ENCODE results near the gene DSCAML1. TPM values are rescaled to one million over a fixed set of nuclear protein-coding genes. Genes with fewer than 3 reads are reported as not detected.

Gene DSCAML1
- total and polyA plus RNA-seq, 2 experiments from 2014 or later: not detected

DNA sequence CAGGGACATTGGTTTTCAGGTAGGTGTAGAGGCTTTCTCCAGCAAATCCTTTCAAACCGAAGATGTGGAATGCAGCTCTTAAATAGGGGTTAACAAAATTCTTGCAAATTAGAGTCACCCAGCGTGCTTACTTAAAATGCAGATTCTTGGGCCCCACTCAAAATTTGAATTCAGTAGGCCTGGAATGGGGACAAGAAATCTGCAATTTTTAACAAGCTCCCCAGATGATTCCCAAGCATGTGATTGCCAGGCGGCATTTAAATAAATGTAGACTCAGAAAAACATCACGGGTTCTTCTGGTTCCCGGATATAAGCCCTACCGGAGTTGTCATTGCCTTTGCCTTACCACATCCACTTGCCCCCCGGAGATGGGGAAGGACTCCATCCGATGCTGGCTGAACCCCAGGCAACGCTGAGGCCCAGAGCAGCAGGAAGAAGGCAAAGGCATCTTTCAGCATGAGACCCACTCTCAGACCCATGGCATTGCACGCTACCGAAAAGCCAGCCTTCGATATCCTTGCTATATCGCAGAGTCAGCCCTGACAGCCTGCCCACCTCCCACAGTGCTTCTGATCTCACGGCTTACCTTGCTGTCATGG lies 134.2 kb downstream of the DSCAML1 start:
- Histone ChIP-seq H3K4me1 (ENCODE audit: insufficient read depth) (no peaks in the 10 kb centered on the region), H3K4me2 (ENCODE audit: unreplicated experiment) (no peak overlapping the region), H3K4me3 (no peak overlapping the region), H3F3A (ENCODE audit: insufficient read depth) (no peaks in the 10 kb centered on the region), H3K36me3 (ENCODE audit: low read depth) (no peaks in the 10 kb centered on the region), H3K27ac (no peak overlapping the region), H4K20me1 (ENCODE audit: insufficient read depth) (no peaks in the 10 kb centered on the region), H3K9me3 (ENCODE audit: low read depth) (no peaks in the 10 kb centered on the region), H3K79me2 (ENCODE audit: insufficient read depth) (no peaks in the 10 kb centered on the region), H3K27me3 (replicated peaks; ENCODE audit: insufficient read depth) (peaks cover 3% of the 10 kb centered on the region; the same call in 1 of the 2 replicates), H3K9ac (no peak overlapping the region), H2AFZ (no peak overlapping the region), H3K9me2 (ENCODE audit: insufficient read depth) (no peaks in the 10 kb centered on the region)
- in situ Hi-C loops (cut with MboI): no loop called here
- WGBS, 2 experiments (ENCODE audit: low coverage in 1 of 2, low lambda C conversion rate in 2 of 2, missing lambda C conversion rate in 2 of 2): 46 to 49% methylated on average over 14 of the region's 14 CpGs
- no peak for DNase-seq
- TF ChIP-seq EZH2 (IDR thresholded peaks at IDR 0.05; ENCODE audit: insufficient read depth, poor library complexity, severe bottlenecking) (no peak), EZH2phosphoT487 (IDR thresholded peaks at IDR 0.05; ENCODE audit: insufficient read depth, low read depth) (no peak)

- no peaks in the 10 kb centered on the region for H3K9me3 ChIP-seq (ENCODE audit: low read depth)
- no peaks in the 10 kb centered on the region for H3K4me1 ChIP-seq (ENCODE audit: insufficient read depth)
- H3K36me3 ChIP-seq (ENCODE audit: low read depth): no peaks in the 10 kb centered on the region
- no peaks in the 10 kb centered on the region for H3F3A ChIP-seq (ENCODE audit: insufficient read depth)
- no peaks in the 10 kb centered on the region for H4K20me1 ChIP-seq (ENCODE audit: insufficient read depth)
- no peak for DNase-seq
- no peak for TF ChIP-seq EZH2phosphoT487 (IDR thresholded peaks at IDR 0.05; ENCODE audit: insufficient read depth, low read depth)
- TF ChIP-seq EZH2 (IDR thresholded peaks at IDR 0.05; ENCODE audit: insufficient read depth, poor library complexity, severe bottlenecking): no peak
- no peak overlapping the region for H3K4me2 ChIP-seq (ENCODE audit: unreplicated experiment)
- no peak overlapping the region for H3K27ac ChIP-seq
- H3K9me2 ChIP-seq (ENCODE audit: insufficient read depth): no peaks in the 10 kb centered on the region
- no peak overlapping the region for H3K9ac ChIP-seq
- no peaks in the 10 kb centered on the region for H3K79me2 ChIP-seq (ENCODE audit: insufficient read depth)
- in situ Hi-C loops (cut with MboI): no loop called here
- H2AFZ ChIP-seq: no peak overlapping the region
- no peak overlapping the region for H3K4me3 ChIP-seq
- H3K27me3 ChIP-seq (replicated peaks; ENCODE audit: insufficient read depth): peaks cover 3% of the 10 kb centered on the region; the same call in 1 of the 2 replicates
- 62 to 69% methylated on average over 8 of the region's 8 CpGs for WGBS, 2 experiments (ENCODE audit: low coverage in 1 of 2, low lambda C conversion rate in 2 of 2, missing lambda C conversion rate in 2 of 2)
Measured at GRCh38 chr11:117662255-117662654, 134.8 kb downstream of the DSCAML1 start.

DNA sequence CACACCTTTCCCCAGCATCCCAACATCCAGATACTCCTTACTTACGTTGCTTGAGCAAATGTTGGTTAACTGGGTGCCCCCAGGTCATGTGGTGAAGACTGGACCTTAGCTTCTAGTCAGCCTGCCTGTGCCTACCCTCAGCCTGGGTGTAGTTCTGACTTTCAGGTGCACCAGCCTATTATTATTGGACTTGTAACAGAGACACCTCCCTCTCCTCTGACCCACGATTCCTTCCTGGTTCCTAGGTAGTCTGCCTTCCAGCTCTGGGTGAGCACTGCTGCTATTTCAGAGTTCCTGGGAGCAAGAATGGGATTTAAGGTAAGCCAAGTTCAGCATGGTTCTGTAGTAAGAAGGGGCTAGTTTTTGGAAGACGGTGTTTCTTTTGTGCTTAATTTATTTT lies 138.2 kb downstream of the DSCAML1 start:
- H3K9me2 ChIP-seq (ENCODE audit: insufficient read depth): no peaks in the 10 kb centered on the region
- H3K79me2 ChIP-seq (ENCODE audit: insufficient read depth): no peaks in the 10 kb centered on the region
- no peak overlapping the region for H3K9ac ChIP-seq
- H3K4me3 ChIP-seq: no peak overlapping the region
- H3F3A ChIP-seq (ENCODE audit: insufficient read depth): no peaks in the 10 kb centered on the region
- TF ChIP-seq EZH2phosphoT487 (IDR thresholded peaks at IDR 0.05; ENCODE audit: insufficient read depth, low read depth) (no peak), EZH2 (IDR thresholded peaks at IDR 0.05; ENCODE audit: insufficient read depth, poor library complexity, severe bottlenecking) (no peak)
- no peaks in the 10 kb centered on the region for H3K4me1 ChIP-seq (ENCODE audit: insufficient read depth)
- no peaks in the 10 kb centered on the region for H4K20me1 ChIP-seq (ENCODE audit: insufficient read depth)
- H2AFZ ChIP-seq: no peak overlapping the region
- H3K27ac ChIP-seq: no peak overlapping the region
- no peaks in the 10 kb centered on the region for H3K36me3 ChIP-seq (ENCODE audit: low read depth)
- no peak overlapping the region for H3K4me2 ChIP-seq (ENCODE audit: unreplicated experiment)
- WGBS, 2 experiments (ENCODE audit: low coverage in 1 of 2, low lambda C conversion rate in 2 of 2, missing lambda C conversion rate in 2 of 2): 12 to 17% methylated on average over 3 of the region's 3 CpGs
- in situ Hi-C loops (cut with MboI): no loop called here
- H3K9me3 ChIP-seq (ENCODE audit: low read depth): no peaks in the 10 kb centered on the region
- DNase-seq: no peak
- H3K27me3 ChIP-seq (replicated peaks; ENCODE audit: insufficient read depth): peaks cover 19% of the 10 kb centered on the region

GRCh38 chr11:117657794-117658193 lies 139.2 kb downstream of the DSCAML1 start:
- H3K4me1 ChIP-seq (ENCODE audit: insufficient read depth): no peaks in the 10 kb centered on the region
- H3K9me2 ChIP-seq (ENCODE audit: insufficient read depth): no peaks in the 10 kb centered on the region
- H3K9me3 ChIP-seq (ENCODE audit: low read depth): no peaks in the 10 kb centered on the region
- 7 to 11% methylated on average over 7 of the region's 7 CpGs for WGBS, 2 experiments (ENCODE audit: low coverage in 1 of 2, low lambda C conversion rate in 2 of 2, missing lambda C conversion rate in 2 of 2)
- H3K36me3 ChIP-seq (ENCODE audit: low read depth): no peaks in the 10 kb centered on the region
- H3F3A ChIP-seq (ENCODE audit: insufficient read depth): no peaks in the 10 kb centered on the region
- no peaks in the 10 kb centered on the region for H4K20me1 ChIP-seq (ENCODE audit: insufficient read depth)
- H3K27me3 ChIP-seq (replicated peaks; ENCODE audit: insufficient read depth): peaks cover 20% of the 10 kb centered on the region
- H3K4me3 ChIP-seq: no peak overlapping the region
- H3K9ac ChIP-seq: no peak overlapping the region
- in situ Hi-C loops (cut with MboI): no loop called here
- DNase-seq: no peak
- no peak overlapping the region for H2AFZ ChIP-seq
- H3K79me2 ChIP-seq (ENCODE audit: insufficient read depth): no peaks in the 10 kb centered on the region
- H3K27ac ChIP-seq: no peak overlapping the region
- H3K4me2 ChIP-seq (ENCODE audit: unreplicated experiment): no peak overlapping the region
- no peak for TF ChIP-seq EZH2phosphoT487 (IDR thresholded peaks at IDR 0.05; ENCODE audit: insufficient read depth, low read depth)
- TF ChIP-seq EZH2 (IDR thresholded peaks at IDR 0.05; ENCODE audit: insufficient read depth, poor library complexity, severe bottlenecking): no peak
